ENCODE data around the gene AMIGO1. TPM values are rescaled to one million over a fixed set of nuclear protein-coding genes. Genes with fewer than 3 reads are reported as not detected.

The AMIGO1 gene
- total and polyA plus RNA-seq, 10 of the 15 experiments (the other 5 are each of a cell fraction or from before 2014, with no cell fraction given) = 0.02 to 0.28 (median 0.08) TPM; not detected in 1

DNA sequence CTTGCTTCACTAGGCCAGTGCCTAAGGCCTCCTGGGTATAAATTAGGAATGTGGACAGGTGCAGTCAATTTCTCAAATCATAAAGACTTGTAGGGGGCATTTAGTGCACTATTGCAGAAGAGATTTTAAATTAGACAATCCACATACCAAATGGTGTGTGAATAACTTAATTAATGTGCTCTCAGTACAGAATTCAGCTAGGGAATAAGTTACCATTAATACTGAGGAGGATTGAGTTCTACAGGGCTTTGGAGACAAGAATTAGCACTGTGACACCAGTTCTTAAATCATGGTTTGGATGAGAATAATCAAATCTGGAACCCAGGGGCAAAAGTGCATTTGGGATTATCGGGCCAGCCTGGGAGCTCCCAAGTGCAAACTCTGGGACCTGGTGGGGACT is 41.5 kb downstream of the AMIGO1 start:
- BruUV-seq (replicated peaks) = no TSS peak
- ChIA-PET SMC1A (ENCODE audit: uncharacterized antibody, unreplicated experiment) (no interaction called here), RAD21 (ENCODE audit: unreplicated experiment) (no interaction called here), CTCF (interaction anchor here (1.2 to 1.6 kb wide), 2 partner anchors 11 to 65 kb away, joined by 4 to 6 read pairs; no protein-coding TSS in a partner anchor), POLR2A (no interaction called here)
- no peaks in the 10 kb centered on the region for H3K4me1 ChIP-seq (ENCODE audit: control insufficient read depth, insufficient read depth, low read length)
- H2AFZ ChIP-seq (ENCODE audit: control insufficient read depth, low read depth, low read length) = no peak overlapping the region
- in situ Hi-C loops (cut with MboI) (no loop called here), intact Hi-C loops (cut with micrococcal nuclease; ENCODE audit: unreplicated experiment) (no loop called here)
- no peaks in the 10 kb centered on the region for H3K79me2 ChIP-seq (ENCODE audit: control insufficient read depth, insufficient read depth, low read length)
- H3K4me2 ChIP-seq (ENCODE audit: control insufficient read depth, insufficient read depth) = no peak overlapping the region
- no peak overlapping the region for H3K4me3 ChIP-seq
- WGBS (ENCODE audit: insufficient coverage, insufficient replicate concordance, low lambda C conversion rate, missing lambda C conversion rate) = 93% methylated on average over 1 of the region's 1 CpG
- no peak for FAIRE-seq
- no peak overlapping the region for H3K9ac ChIP-seq (ENCODE audit: control insufficient read depth, insufficient read depth, low read length)
- no peaks in the 10 kb centered on the region for H3K36me3 ChIP-seq (ENCODE audit: control insufficient read depth in 2 of 2, insufficient read depth in 2 of 2, low read length in 1 of 2)
- DNase-seq (ENCODE audit: low read depth, low spot score) = no peak
- H4K20me1 ChIP-seq (ENCODE audit: control insufficient read depth, insufficient read depth) = no peaks in the 10 kb centered on the region
- no peak for ATAC-seq
- no peak overlapping the region for H3K27ac ChIP-seq (ENCODE audit: control insufficient read depth, insufficient read depth)
- H3K27me3 ChIP-seq (replicated peaks in 1 of 2; ENCODE audit: control insufficient read depth in 2 of 2, insufficient read depth in 2 of 2, low read length in 1 of 2) = peaks cover 4 to 7% of the 10 kb centered on the region in 2 experiments; a peak in 3 of 4 replicates
- no peaks in the 10 kb centered on the region for H3K9me3 ChIP-seq (replicated peaks; ENCODE audit: control insufficient read depth, insufficient read depth, low read length)
- TF ChIP-seq RFX5 (IDR thresholded peaks at IDR 0.05; ENCODE audit: low read depth, low read length) (no peak), PAX5 (IDR thresholded peaks at IDR 0.05; ENCODE audit: borderline replicate concordance, low read depth, low read length) (no peak), EP300 (IDR thresholded peaks at IDR 0.05; ENCODE audit: borderline replicate concordance in 1 of 2, control insufficient read depth in 1 of 2, low read depth in 2 of 2, low read length in 2 of 2) (no peak), RAD21 (IDR thresholded peaks at IDR 0.05; ENCODE audit: insufficient read depth, low read depth, low read length) (no peak), BCLAF1 (IDR thresholded peaks at IDR 0.05) (no peak), POLR2AphosphoS2 (IDR thresholded peaks at IDR 0.05; ENCODE audit: low read depth, low read length) (no peak), TCF3 (IDR thresholded peaks at IDR 0.05; ENCODE audit: borderline replicate concordance, insufficient read depth, low read depth, low read length) (no peak), EZH2 (IDR thresholded peaks at IDR 0.05; ENCODE audit: borderline replicate concordance, control insufficient read depth, low read depth, low read length) (no peak), POLR2A (IDR thresholded peaks at IDR 0.05; ENCODE audit: low read depth, low read length) (no peak), MEF2A (IDR thresholded peaks at IDR 0.05; ENCODE audit: insufficient read depth, low read depth, low read length) (no peak), NR2C2 (IDR thresholded peaks at IDR 0.05; ENCODE audit: borderline replicate concordance, control insufficient read depth, insufficient read length, low read depth) (no peak), TARDBP (IDR thresholded peaks at IDR 0.05; ENCODE audit: borderline replicate concordance) (no peak)
- TF ChIP-seq, protein P1, sequence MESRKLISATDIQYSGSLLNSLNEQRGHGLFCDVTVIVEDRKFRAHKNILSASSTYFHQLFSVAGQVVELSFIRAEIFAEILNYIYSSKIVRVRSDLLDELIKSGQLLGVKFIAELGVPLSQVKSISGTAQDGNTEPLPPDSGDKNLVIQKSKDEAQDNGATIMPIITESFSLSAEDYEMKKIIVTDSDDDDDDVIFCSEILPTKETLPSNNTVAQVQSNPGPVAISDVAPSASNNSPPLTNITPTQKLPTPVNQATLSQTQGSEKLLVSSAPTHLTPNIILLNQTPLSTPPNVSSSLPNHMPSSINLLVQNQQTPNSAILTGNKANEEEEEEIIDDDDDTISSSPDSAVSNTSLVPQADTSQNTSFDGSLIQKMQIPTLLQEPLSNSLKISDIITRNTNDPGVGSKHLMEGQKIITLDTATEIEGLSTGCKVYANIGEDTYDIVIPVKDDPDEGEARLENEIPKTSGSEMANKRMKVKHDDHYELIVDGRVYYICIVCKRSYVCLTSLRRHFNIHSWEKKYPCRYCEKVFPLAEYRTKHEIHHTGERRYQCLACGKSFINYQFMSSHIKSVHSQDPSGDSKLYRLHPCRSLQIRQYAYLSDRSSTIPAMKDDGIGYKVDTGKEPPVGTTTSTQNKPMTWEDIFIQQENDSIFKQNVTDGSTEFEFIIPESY (IDR thresholded peaks at IDR 0.05) = no peak
- TF ChIP-seq, protein P2, sequence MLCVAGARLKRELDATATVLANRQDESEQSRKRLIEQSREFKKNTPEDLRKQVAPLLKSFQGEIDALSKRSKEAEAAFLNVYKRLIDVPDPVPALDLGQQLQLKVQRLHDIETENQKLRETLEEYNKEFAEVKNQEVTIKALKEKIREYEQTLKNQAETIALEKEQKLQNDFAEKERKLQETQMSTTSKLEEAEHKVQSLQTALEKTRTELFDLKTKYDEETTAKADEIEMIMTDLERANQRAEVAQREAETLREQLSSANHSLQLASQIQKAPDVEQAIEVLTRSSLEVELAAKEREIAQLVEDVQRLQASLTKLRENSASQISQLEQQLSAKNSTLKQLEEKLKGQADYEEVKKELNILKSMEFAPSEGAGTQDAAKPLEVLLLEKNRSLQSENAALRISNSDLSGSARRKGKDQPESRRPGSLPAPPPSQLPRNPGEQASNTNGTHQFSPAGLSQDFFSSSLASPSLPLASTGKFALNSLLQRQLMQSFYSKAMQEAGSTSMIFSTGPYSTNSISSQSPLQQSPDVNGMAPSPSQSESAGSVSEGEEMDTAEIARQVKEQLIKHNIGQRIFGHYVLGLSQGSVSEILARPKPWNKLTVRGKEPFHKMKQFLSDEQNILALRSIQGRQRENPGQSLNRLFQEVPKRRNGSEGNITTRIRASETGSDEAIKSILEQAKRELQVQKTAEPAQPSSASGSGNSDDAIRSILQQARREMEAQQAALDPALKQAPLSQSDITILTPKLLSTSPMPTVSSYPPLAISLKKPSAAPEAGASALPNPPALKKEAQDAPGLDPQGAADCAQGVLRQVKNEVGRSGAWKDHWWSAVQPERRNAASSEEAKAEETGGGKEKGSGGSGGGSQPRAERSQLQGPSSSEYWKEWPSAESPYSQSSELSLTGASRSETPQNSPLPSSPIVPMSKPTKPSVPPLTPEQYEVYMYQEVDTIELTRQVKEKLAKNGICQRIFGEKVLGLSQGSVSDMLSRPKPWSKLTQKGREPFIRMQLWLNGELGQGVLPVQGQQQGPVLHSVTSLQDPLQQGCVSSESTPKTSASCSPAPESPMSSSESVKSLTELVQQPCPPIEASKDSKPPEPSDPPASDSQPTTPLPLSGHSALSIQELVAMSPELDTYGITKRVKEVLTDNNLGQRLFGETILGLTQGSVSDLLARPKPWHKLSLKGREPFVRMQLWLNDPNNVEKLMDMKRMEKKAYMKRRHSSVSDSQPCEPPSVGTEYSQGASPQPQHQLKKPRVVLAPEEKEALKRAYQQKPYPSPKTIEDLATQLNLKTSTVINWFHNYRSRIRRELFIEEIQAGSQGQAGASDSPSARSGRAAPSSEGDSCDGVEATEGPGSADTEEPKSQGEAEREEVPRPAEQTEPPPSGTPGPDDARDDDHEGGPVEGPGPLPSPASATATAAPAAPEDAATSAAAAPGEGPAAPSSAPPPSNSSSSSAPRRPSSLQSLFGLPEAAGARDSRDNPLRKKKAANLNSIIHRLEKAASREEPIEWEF (IDR thresholded peaks at IDR 0.05; ENCODE audit: insufficient replicate concordance, low read depth, low read length) = no peak
